Ovary (tissue), 9 donors: ENCODE measurements around the gene CETN2. TPM values are rescaled to one million over a fixed set of nuclear protein-coding genes. Genes with fewer than 3 reads are reported as not detected.
A peak's percentile ranks its signal among the peaks of the same experiment; 100 is the strongest.

Experiments used
- DNase-seq, 5 donors: peaks; one replicate each; pipeline ENCODE4 v3.0.0-alpha.2; 2019 to 2020
- H3K27ac ChIP-seq, 2 donors: fragments of 200-600 bp; one replicate each; pipeline versions ENCODE4 v1.5.1 to v1.8.0; 2019 to 2022
- H3K27me3 ChIP-seq: fragments of 200-600 bp; one replicate; pipeline ENCODE4 v1.8.0; 2022
- H3K36me3 ChIP-seq: fragments of 200-600 bp; sonication (generic); one replicate; pipeline ENCODE4 v1.5.1; 2019
- H3K4me1 ChIP-seq: one replicate; pipeline ENCODE4 v1.8.1; 2013; ENCODE audit warnings: mild to moderate bottlenecking, moderate library complexity; ENCODE audit not compliant: insufficient read depth
- H3K4me3 ChIP-seq: fragments of 200-600 bp; sonication (generic); one replicate; pipeline ENCODE4 v1.5.1; 2017
- H3K9me3 ChIP-seq, 2 donors: fragments of 200-600 bp in 1 of 2; sonication (generic) in 1 of 2; one replicate each; pipeline versions ENCODE4 v1.5.1 to v1.8.1; 2013 to 2019; ENCODE audit warnings: mild to moderate bottlenecking in 1 of 2, moderate library complexity in 1 of 2
- CTCF ChIP-seq, 3 donors: fragments of 450-650 bp in 2 of 3; fragments of 200-600 bp in 1 of 3; IDR thresholded peaks; one replicate each; pipeline versions ENCODE4 v1.5.1 to v1.8.0; 2016 to 2022; ENCODE audit warnings: antibody characterized with exemption in 3 of 3, mild to moderate bottlenecking in 1 of 3
- EP300 ChIP-seq: sonication (generic); formaldehyde crosslinking; IDR thresholded peaks from one replicate; pipeline ENCODE4 v1.6.1; 2017; ENCODE audit warnings: antibody characterized with exemption
- POLR2A ChIP-seq: fragments of 450-650 bp; IDR thresholded peaks from one replicate; pipeline ENCODE4 v1.6.1; 2017; ENCODE audit warnings: antibody characterized with exemption, mild to moderate bottlenecking, moderate library complexity
- WGBS, 3 donors: extraction: QIAGEN DNeasy Blood & Tissue Kit in 1 of 3; methylation state at CpG; one replicate each; pipeline versions ENCODE4 v1.1.5 to v1.1.7; 2013 to 2017; 5-methylcytosine and 5-hydroxymethylcytosine counted together
- intact Hi-C, 4 donors: fragments of 100-400 bp; cut with DNase I; formaldehyde crosslinking; loops; one replicate each; pipeline versions ENCODE4 v1.11.0 to v1.15.1; 2022 to 2023
- polyA plus RNA-seq, 2 donors: library from polyadenylated mRNA; stranded (reverse); fragments of 200-250 nt in 1 of 2; fragments of 350-450 nt in 1 of 2; fragmentation: Illumina TruSeq in 1 of 2; extraction: RNeasy Lipid Tissue Mini Kit (QIAGEN cat#74804) in 1 of 2; gene quantifications; one replicate each; pipeline ENCODE4 v1.2.3, GENCODE V29; 2013 to 2014
- total RNA-seq, 7 donors: library from RNA; depleted of rRNA in 2 of 7; stranded (reverse); fragments of >200 nt in 2 of 7; fragmentation: NEBNext Ultra II Directional in 3 of 7; extraction: Animal tissue kit (Norgen Biotek cat#: 25700) in 3 of 7; gene quantifications; one replicate each; pipeline versions ENCODE4 v1.1.0 to v1.2.4, GENCODE V29; 2016 to 2023
- donor health status: DM: no; HTN: no; CAD: no; lungs with moderate emphysema.
- donor health status: DM: no; HTN: no; CAD: no.
- donor health status: Bipolar disorder and iron deficiency.
- donor health status: DM: yes; HTN: yes; CAD: no.
- donor health status: DM: no; HTN: no; CAD: no.
- donor health status: DM: yes; HTN: yes; CAD: no.

Gene CETN2
- total and polyA plus RNA-seq, 9 donors, result 18.5 to 119 (median 48.1) TPM

GRCh38 chrX:152832520-152832919, 2.0 kb upstream of the CETN2 start:
- DNase-seq, result no peak
- no peaks in the 10 kb centered on the region for H3K36me3 ChIP-seq
- H3K4me3 ChIP-seq, result no peak overlapping the region
- no peaks in the 10 kb centered on the region for H3K9me3 ChIP-seq
- TF ChIP-seq CTCF (IDR thresholded peaks at IDR 0.05), result no peak
- no peak for TF ChIP-seq EP300
- no peak for TF ChIP-seq POLR2A
- H3K27me3 ChIP-seq, result no peaks in the 10 kb centered on the region
- no peak overlapping the region for H3K27ac ChIP-seq
- H3K4me1 ChIP-seq, result no peaks in the 10 kb centered on the region
- intact Hi-C loops, result no loop called here
- 86 to 94% (median 86%) methylated on average over 5 of the region's 5 CpGs for WGBS, 3 donors

GRCh38 chrX:152831391-152831790, 834 bp upstream of the CETN2 start:
- Histone ChIP-seq H3K36me3 (no peaks in the 10 kb centered on the region), H3K27ac (peak overlapping the region in 1 of 2 donors; percentile 27), H3K4me1 (no peaks in the 10 kb centered on the region), H3K27me3 (no peaks in the 10 kb centered on the region), H3K4me3 (peak overlapping the region; percentile 57), H3K9me3 (no peaks in the 10 kb centered on the region)
- no peak for DNase-seq
- no peak for TF ChIP-seq EP300
- no peak for TF ChIP-seq CTCF (IDR thresholded peaks at IDR 0.05)
- no peak for TF ChIP-seq POLR2A
- intact Hi-C loops, result no loop called here
- 29 to 37% (median 33%) methylated on average over 10 of the region's 10 CpGs for WGBS, 3 donors

DNA sequence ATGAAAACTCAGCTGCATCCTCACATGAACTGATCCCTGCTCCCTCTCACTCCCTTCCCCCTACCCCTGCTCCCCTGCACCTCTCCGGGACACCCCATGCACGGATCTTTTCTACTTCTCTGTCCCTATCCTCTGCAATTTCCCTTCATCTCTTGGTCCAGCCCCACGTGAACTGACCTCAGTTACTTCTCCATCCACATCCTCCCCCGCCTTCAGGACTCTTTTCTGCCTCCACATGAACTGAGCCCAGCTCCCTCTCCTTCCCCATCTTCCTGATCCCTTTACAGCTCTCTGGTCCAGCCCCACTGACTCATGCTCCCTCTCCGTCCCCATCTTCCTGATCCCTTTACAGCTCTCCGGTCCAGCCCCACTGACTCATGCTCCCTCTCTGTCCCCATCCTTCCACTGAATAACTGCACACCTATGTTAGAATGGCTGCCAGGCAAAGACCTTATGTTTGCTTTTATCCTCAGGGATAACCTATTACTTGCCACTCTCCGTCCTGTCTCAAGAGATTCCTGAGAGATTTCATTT, 5.6 kb downstream of the CETN2 start:
- Histone ChIP-seq H3K27me3 (no peaks in the 10 kb centered on the region), H3K9me3 (no peaks in the 10 kb centered on the region), H3K36me3 (no peaks in the 10 kb centered on the region), H3K4me3 (no peak overlapping the region), H3K4me1 (no peaks in the 10 kb centered on the region), H3K27ac (no peak overlapping the region)
- DNase-seq, result no peak
- TF ChIP-seq EP300 (no peak), POLR2A (no peak), CTCF (IDR thresholded peaks at IDR 0.05) (no peak)
- intact Hi-C loops, result no loop called here
- WGBS, 3 donors, result 44 to 50% (median 49%) methylated on average over 7 of the region's 7 CpGs

DNA sequence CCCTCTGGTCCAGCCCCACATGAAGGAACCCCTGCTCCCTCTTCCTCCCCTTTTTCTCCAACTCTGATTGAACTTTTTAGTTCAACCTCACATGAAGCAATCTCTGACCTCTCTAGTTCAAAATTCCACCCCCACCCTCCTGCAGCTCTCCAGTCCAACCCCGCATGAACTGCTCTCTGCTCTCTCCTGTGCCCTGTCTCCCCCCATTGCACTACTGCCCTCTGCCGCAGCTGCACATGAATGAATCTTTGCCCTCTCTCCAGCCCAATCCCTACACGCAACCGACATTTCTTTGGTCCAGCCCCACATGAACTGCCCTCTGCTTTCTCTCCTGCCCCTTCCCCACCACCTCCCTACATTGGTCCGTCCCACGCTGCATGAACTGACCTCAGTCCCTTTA, 6.9 kb downstream of the CETN2 start:
- Histone ChIP-seq H3K4me3 (no peak overlapping the region), H3K27ac (no peak overlapping the region), H3K9me3 (no peaks in the 10 kb centered on the region), H3K27me3 (no peaks in the 10 kb centered on the region), H3K36me3 (no peaks in the 10 kb centered on the region), H3K4me1 (no peaks in the 10 kb centered on the region)
- WGBS, 3 donors, result 45 to 66% (median 61%) methylated on average over 6 of the region's 6 CpGs
- intact Hi-C loops, result no loop called here
- TF ChIP-seq EP300 (no peak), CTCF (IDR thresholded peaks at IDR 0.05) (no peak), POLR2A (no peak)
- DNase-seq, result no peak
